HepG2 (cell line): ENCODE data around the gene TNC.

Experiments used
- CTCF ChIP-seq: sonication (generic); formaldehyde crosslinking; IDR thresholded peaks from 2 replicates; pipeline ENCODE4 v1.5.0; 2020; ENCODE audit warnings: mild to moderate bottlenecking, missing genetic modification reagents, moderate library complexity
- HDAC1 ChIP-seq: sonication (generic); formaldehyde crosslinking; IDR thresholded peaks from 2 replicates; pipeline ENCODE4 v1.5.1; 2020; ENCODE audit warnings: mild to moderate bottlenecking, missing genetic modification reagents

GRCh38 chr9:115138151-115138550, 20.2 kb upstream of the TNC start:
- no peak for TF ChIP-seq HDAC1 (CRISPR knock-in tag)
- no peak for TF ChIP-seq CTCF (CRISPR knock-in tag)
